ENCODE data around the gene CDH16. TPM values are rescaled to one million over a fixed set of nuclear protein-coding genes. Genes with fewer than 3 reads are reported as not detected.
A peak's percentile ranks its signal among the peaks of the same experiment; 100 is the strongest.

The CDH16 gene
- total and polyA plus RNA-seq, 2 experiments from 2014 or later = not detected

GRCh38 chr16:66872559-66872942 lies 46.1 kb downstream of the CDH16 start (continued):
- TF ChIP-seq, protein P1, sequence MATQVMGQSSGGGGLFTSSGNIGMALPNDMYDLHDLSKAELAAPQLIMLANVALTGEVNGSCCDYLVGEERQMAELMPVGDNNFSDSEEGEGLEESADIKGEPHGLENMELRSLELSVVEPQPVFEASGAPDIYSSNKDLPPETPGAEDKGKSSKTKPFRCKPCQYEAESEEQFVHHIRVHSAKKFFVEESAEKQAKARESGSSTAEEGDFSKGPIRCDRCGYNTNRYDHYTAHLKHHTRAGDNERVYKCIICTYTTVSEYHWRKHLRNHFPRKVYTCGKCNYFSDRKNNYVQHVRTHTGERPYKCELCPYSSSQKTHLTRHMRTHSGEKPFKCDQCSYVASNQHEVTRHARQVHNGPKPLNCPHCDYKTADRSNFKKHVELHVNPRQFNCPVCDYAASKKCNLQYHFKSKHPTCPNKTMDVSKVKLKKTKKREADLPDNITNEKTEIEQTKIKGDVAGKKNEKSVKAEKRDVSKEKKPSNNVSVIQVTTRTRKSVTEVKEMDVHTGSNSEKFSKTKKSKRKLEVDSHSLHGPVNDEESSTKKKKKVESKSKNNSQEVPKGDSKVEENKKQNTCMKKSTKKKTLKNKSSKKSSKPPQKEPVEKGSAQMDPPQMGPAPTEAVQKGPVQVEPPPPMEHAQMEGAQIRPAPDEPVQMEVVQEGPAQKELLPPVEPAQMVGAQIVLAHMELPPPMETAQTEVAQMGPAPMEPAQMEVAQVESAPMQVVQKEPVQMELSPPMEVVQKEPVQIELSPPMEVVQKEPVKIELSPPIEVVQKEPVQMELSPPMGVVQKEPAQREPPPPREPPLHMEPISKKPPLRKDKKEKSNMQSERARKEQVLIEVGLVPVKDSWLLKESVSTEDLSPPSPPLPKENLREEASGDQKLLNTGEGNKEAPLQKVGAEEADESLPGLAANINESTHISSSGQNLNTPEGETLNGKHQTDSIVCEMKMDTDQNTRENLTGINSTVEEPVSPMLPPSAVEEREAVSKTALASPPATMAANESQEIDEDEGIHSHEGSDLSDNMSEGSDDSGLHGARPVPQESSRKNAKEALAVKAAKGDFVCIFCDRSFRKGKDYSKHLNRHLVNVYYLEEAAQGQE (IDR thresholded peaks at IDR 0.05; ENCODE audit: unreplicated experiment) = no peak
- TF ChIP-seq EZH2phosphoT487 (IDR thresholded peaks at IDR 0.05; ENCODE audit: unreplicated experiment) = no peak
- TF ChIP-seq, protein P2, sequence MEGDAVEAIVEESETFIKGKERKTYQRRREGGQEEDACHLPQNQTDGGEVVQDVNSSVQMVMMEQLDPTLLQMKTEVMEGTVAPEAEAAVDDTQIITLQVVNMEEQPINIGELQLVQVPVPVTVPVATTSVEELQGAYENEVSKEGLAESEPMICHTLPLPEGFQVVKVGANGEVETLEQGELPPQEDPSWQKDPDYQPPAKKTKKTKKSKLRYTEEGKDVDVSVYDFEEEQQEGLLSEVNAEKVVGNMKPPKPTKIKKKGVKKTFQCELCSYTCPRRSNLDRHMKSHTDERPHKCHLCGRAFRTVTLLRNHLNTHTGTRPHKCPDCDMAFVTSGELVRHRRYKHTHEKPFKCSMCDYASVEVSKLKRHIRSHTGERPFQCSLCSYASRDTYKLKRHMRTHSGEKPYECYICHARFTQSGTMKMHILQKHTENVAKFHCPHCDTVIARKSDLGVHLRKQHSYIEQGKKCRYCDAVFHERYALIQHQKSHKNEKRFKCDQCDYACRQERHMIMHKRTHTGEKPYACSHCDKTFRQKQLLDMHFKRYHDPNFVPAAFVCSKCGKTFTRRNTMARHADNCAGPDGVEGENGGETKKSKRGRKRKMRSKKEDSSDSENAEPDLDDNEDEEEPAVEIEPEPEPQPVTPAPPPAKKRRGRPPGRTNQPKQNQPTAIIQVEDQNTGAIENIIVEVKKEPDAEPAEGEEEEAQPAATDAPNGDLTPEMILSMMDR (conservative IDR thresholded peaks at IDR 0.05; ENCODE audit: low read depth in 2 of 2) = no peak
- no peak for TF ChIP-seq EZH2 (IDR thresholded peaks at IDR 0.05; ENCODE audit: low read depth, unreplicated experiment)
- no peak for TF ChIP-seq JUNB (IDR thresholded peaks at IDR 0.05; ENCODE audit: unreplicated experiment)
- no peak for TF ChIP-seq NANOG (IDR thresholded peaks at IDR 0.05; ENCODE audit: borderline replicate concordance)

GRCh38 chr16:66871840-66872239 lies 46.8 kb downstream of the CDH16 start:
- Histone ChIP-seq H3K27me3 (ENCODE audit: insufficient read depth) (no peaks in the 10 kb centered on the region), H3K79me2 (replicated peaks; ENCODE audit: insufficient read depth) (no peaks in the 10 kb centered on the region), H3K4me3 (no peak overlapping the region), H2AFZ (peak overlapping the region; percentile 38; the same call in 1 of the 2 replicates), H4K20me1 (replicated peaks; ENCODE audit: insufficient read depth) (no peaks in the 10 kb centered on the region), H3K36me3 (ENCODE audit: insufficient read depth) (no peaks in the 10 kb centered on the region), H3K27ac (ENCODE audit: low read depth) (no peak overlapping the region), H3K4me2 (no peak overlapping the region), H3K4me1 (ENCODE audit: insufficient read depth) (no peaks in the 10 kb centered on the region), H3F3A (replicated peaks; ENCODE audit: low read depth) (peaks cover 10% of the 10 kb centered on the region; the same call in 1 of the 2 replicates), H3K9me2 (ENCODE audit: insufficient read depth) (no peaks in the 10 kb centered on the region)
- peaks cover 8% of the 10 kb centered on the region for H3K27me3 Mint-ChIP-seq (ENCODE audit: insufficient read depth, low read depth, poor library complexity)
- ATAC-seq = no peak
- H3K27ac Mint-ChIP-seq = no peak overlapping the region
- H3K9me3 Mint-ChIP-seq = no peaks in the 10 kb centered on the region
- H3K36me3 Mint-ChIP-seq (ENCODE audit: low read depth) = no peaks in the 10 kb centered on the region
- peaks cover 11% of the 10 kb centered on the region for H3K4me1 Mint-ChIP-seq
- H3K4me3 Mint-ChIP-seq = no peak overlapping the region; the same call in 2 of the 3 replicates
- no peak for DNase-seq (ENCODE audit: low spot score)
- TF ChIP-seq CREB1 (CRISPR knock-in tag; IDR thresholded peaks at IDR 0.05; ENCODE audit: low read depth) = no peak
- no peak for TF ChIP-seq POLR2AphosphoS5 (IDR thresholded peaks at IDR 0.05; ENCODE audit: low read depth)
- TF ChIP-seq, protein P3, sequence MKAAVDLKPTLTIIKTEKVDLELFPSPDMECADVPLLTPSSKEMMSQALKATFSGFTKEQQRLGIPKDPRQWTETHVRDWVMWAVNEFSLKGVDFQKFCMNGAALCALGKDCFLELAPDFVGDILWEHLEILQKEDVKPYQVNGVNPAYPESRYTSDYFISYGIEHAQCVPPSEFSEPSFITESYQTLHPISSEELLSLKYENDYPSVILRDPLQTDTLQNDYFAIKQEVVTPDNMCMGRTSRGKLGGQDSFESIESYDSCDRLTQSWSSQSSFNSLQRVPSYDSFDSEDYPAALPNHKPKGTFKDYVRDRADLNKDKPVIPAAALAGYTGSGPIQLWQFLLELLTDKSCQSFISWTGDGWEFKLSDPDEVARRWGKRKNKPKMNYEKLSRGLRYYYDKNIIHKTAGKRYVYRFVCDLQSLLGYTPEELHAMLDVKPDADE (IDR thresholded peaks at IDR 0.05) = no peak
- TF ChIP-seq, protein P1 (IDR thresholded peaks at IDR 0.05; ENCODE audit: unreplicated experiment) = no peak
- TF ChIP-seq ZNF331 (CRISPR knock-in tag; IDR thresholded peaks at IDR 0.05; ENCODE audit: low read depth) = no peak
- no peak for TF ChIP-seq ZNF114 (CRISPR knock-in tag; IDR thresholded peaks at IDR 0.05)
- TF ChIP-seq NANOG (IDR thresholded peaks at IDR 0.05; ENCODE audit: borderline replicate concordance) = no peak
- TF ChIP-seq, protein P2 (conservative IDR thresholded peaks at IDR 0.05; ENCODE audit: low read depth in 2 of 2) = no peak

All from GM23338 (cell line).